Uterus (tissue), 2 donors: ENCODE measurements around the gene KRT7.

Source experiments
- POLR2A ChIP-seq, 2 donors: fragments of 450-650 bp; IDR thresholded peaks; one replicate each; pipeline ENCODE4 v1.6.1; 2016; ENCODE audit warnings: antibody characterized with exemption in 2 of 2, mild to moderate bottlenecking in 1 of 2, moderate library complexity in 1 of 2
- TF ChIP-seq, protein P1 (sequence below), 4 experiments: fragments of 200-600 bp in 2 of 4; fragments of 450-650 bp in 2 of 4; sonication (generic) in 2 of 4; IDR thresholded peaks; one replicate each; pipeline ENCODE4 v1.5.1; 2016 to 2019; ENCODE audit warnings: antibody characterized with exemption in 4 of 4, mild to moderate bottlenecking in 2 of 4, moderate library complexity in 1 of 4

DNA sequence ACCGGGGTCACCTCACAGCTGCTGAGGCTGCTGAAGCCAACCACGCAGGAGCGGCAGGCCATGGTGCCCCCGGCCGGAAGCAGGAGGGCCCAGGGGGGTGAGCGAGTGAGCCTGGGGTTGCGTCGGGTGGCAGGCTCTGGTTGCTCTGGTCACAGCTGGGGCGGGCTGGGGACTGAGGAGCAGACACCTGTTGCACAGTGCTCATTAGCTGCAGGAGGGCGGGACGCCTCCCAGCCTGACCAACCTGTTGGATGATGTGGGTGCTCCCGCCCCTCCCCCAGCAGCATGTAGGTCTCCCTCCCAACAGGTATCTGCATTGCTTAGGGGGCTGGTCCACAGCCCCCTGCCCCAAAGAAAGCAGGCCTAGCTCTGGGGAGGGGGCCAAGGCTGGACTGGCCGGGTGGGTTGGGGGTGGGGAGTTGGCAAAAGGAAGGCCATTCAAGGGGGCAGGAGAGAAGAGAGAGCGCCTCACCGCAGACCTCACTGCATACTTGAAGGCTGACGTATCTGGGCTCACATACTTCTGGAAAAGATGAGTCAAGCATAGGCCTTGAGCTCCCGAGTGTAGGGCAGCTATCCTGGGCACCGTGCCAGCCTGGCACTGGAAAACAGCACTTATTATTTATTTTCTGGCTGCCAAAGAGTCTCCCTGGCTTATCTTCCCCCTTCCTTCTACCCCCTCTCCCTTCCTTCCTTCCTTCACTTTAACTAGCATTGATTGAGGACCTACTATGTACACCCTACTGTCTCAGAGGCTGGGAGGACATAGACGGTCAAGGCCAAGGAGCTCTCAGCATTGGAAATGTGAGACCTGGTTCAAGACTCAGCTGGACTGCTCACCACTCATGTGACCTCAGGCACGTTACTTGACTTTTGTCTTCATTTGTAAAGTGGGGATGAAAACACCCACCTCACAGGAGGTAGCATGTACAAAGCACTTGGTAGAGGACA lies 40.9 kb upstream of the KRT7 start, which contains the start of gene KRT80:
- TF ChIP-seq, protein P1, sequence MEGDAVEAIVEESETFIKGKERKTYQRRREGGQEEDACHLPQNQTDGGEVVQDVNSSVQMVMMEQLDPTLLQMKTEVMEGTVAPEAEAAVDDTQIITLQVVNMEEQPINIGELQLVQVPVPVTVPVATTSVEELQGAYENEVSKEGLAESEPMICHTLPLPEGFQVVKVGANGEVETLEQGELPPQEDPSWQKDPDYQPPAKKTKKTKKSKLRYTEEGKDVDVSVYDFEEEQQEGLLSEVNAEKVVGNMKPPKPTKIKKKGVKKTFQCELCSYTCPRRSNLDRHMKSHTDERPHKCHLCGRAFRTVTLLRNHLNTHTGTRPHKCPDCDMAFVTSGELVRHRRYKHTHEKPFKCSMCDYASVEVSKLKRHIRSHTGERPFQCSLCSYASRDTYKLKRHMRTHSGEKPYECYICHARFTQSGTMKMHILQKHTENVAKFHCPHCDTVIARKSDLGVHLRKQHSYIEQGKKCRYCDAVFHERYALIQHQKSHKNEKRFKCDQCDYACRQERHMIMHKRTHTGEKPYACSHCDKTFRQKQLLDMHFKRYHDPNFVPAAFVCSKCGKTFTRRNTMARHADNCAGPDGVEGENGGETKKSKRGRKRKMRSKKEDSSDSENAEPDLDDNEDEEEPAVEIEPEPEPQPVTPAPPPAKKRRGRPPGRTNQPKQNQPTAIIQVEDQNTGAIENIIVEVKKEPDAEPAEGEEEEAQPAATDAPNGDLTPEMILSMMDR (IDR thresholded peaks at IDR 0.05) = no peak
- TF ChIP-seq POLR2A (IDR thresholded peaks at IDR 0.05) = no peak
